Measurements from ENCODE around the gene MRPL14.

DNA sequence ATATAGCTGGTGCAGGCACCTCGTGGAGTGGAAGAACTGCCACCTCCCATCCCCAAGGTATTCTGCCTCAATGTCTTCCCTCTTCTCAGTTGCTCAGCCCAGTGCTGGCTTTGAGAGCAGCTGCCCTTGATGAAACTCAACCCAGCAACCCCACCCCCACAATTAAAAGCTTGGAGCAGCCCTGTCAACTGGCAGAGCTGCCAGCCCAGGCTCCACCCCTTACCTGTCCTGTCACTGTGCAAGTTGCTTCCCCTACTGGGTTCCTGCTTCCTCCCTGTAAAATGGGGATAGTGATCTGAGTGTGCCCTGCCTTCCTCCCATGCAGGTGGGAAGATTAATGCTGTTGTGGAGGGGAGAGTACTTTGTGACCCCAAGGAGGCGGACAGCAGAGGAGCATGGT is 4.6 kb upstream of the MRPL14 start:
- TF ChIP-seq, protein P1, sequence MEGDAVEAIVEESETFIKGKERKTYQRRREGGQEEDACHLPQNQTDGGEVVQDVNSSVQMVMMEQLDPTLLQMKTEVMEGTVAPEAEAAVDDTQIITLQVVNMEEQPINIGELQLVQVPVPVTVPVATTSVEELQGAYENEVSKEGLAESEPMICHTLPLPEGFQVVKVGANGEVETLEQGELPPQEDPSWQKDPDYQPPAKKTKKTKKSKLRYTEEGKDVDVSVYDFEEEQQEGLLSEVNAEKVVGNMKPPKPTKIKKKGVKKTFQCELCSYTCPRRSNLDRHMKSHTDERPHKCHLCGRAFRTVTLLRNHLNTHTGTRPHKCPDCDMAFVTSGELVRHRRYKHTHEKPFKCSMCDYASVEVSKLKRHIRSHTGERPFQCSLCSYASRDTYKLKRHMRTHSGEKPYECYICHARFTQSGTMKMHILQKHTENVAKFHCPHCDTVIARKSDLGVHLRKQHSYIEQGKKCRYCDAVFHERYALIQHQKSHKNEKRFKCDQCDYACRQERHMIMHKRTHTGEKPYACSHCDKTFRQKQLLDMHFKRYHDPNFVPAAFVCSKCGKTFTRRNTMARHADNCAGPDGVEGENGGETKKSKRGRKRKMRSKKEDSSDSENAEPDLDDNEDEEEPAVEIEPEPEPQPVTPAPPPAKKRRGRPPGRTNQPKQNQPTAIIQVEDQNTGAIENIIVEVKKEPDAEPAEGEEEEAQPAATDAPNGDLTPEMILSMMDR (IDR thresholded peaks at IDR 0.05), result no peak
- no peak for TF ChIP-seq ZFX (IDR thresholded peaks at IDR 0.05; ENCODE audit: borderline replicate concordance)
